Measurements from ENCODE around the gene PARD3.

- TF ChIP-seq, protein P1, sequence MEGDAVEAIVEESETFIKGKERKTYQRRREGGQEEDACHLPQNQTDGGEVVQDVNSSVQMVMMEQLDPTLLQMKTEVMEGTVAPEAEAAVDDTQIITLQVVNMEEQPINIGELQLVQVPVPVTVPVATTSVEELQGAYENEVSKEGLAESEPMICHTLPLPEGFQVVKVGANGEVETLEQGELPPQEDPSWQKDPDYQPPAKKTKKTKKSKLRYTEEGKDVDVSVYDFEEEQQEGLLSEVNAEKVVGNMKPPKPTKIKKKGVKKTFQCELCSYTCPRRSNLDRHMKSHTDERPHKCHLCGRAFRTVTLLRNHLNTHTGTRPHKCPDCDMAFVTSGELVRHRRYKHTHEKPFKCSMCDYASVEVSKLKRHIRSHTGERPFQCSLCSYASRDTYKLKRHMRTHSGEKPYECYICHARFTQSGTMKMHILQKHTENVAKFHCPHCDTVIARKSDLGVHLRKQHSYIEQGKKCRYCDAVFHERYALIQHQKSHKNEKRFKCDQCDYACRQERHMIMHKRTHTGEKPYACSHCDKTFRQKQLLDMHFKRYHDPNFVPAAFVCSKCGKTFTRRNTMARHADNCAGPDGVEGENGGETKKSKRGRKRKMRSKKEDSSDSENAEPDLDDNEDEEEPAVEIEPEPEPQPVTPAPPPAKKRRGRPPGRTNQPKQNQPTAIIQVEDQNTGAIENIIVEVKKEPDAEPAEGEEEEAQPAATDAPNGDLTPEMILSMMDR (IDR thresholded peaks at IDR 0.05) = no peak
- TF ChIP-seq EZH2phosphoT487 (IDR thresholded peaks at IDR 0.05) = no peak
These were observed 463.9 kb downstream of the PARD3 start for GRCh38 chr10:34351161-34351560.

All from neural progenitor cell (in vitro differentiated cells).